ENCODE measurements around the gene SEC23IP. TPM values are rescaled to one million over a fixed set of nuclear protein-coding genes. Genes with fewer than 3 reads are reported as not detected.

Gene SEC23IP
- total RNA-seq, 4 donors from 2014 or later: 8.7 to 70.9 (median 26.5) TPM

DNA sequence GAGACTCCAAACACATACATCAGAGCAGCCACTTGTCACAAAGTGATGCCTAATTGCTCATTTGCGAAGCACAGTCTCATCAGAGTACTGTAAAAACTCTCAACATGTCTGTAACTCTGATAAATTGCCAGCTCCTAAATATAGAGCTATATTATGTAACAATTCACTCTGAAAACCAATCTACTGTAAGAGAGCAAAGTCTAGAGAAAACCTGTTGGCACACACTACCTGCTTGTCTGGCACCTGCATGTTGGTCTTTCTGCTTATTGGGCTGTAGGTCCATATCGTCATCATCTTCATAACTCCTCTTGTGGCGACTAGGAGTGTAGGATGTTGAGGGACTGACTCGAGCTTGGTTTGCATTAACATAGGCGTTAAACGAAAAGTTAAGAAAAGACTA lies 39.7 kb upstream of the SEC23IP start:
- Histone ChIP-seq H3K36me3 (no peaks in the 10 kb centered on the region), H3K9me3 (no peaks in the 10 kb centered on the region), H3K4me1 (no peaks in the 10 kb centered on the region), H3K27me3 (no peaks in the 10 kb centered on the region), H3K4me3 (no peak overlapping the region), H3K27ac (no peak overlapping the region)
- TF ChIP-seq, protein P1, sequence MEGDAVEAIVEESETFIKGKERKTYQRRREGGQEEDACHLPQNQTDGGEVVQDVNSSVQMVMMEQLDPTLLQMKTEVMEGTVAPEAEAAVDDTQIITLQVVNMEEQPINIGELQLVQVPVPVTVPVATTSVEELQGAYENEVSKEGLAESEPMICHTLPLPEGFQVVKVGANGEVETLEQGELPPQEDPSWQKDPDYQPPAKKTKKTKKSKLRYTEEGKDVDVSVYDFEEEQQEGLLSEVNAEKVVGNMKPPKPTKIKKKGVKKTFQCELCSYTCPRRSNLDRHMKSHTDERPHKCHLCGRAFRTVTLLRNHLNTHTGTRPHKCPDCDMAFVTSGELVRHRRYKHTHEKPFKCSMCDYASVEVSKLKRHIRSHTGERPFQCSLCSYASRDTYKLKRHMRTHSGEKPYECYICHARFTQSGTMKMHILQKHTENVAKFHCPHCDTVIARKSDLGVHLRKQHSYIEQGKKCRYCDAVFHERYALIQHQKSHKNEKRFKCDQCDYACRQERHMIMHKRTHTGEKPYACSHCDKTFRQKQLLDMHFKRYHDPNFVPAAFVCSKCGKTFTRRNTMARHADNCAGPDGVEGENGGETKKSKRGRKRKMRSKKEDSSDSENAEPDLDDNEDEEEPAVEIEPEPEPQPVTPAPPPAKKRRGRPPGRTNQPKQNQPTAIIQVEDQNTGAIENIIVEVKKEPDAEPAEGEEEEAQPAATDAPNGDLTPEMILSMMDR (IDR thresholded peaks at IDR 0.05): no peak
- no peak for TF ChIP-seq POLR2A (IDR thresholded peaks at IDR 0.05)
- DNase-seq: no peak
- intact Hi-C loops (cut with DNase I; ENCODE audit: low total_unique reads): no loop called here

DNA sequence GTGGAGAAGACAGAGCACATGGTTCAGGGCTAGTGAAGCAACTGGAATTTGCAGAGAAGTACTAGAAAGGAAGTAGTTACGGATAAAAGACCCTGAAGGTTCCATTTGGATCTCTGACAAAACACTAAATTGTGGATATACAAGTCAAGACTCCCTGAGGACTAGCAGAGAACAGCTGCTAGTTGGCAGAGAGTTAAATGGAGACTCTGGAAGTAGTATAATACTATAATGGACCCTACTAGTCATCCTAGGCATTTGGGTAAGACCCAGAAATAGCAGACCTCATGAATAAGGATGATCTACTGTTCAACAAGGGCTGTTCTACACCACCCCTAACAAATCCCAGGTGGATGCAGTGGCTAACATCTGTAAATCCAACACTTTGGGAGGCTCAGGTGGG lies 39.0 kb upstream of the SEC23IP start:
- no peak for TF ChIP-seq POLR2A (IDR thresholded peaks at IDR 0.05)
- TF ChIP-seq, protein P1 (IDR thresholded peaks at IDR 0.05): no peak
- intact Hi-C loops (cut with DNase I; ENCODE audit: low total_unique reads): no loop called here
- no peaks in the 10 kb centered on the region for H3K27me3 ChIP-seq
- H3K9me3 ChIP-seq: no peaks in the 10 kb centered on the region
- no peak overlapping the region for H3K27ac ChIP-seq
- no peaks in the 10 kb centered on the region for H3K36me3 ChIP-seq
- H3K4me1 ChIP-seq: no peaks in the 10 kb centered on the region
- DNase-seq: no peak
- no peak overlapping the region for H3K4me3 ChIP-seq

DNA sequence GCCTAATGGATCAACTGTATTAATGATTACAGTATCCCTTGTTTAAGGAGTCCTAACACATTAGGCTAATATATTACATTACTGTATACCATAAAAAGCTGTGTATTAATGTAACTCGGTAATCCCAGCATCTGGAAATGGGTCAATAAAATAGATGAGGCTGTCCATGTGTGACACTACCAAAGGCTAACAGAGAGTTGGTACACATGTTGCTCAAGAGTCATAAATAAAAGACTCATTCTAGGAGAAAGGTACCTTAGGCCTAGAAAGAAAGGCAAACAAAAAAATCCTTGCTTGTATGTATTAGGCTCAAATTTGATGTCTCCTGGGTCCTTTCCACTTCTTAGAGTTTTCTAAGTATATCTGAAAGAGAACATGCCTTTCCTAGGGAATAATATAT lies 34.5 kb upstream of the SEC23IP start:
- no peak for TF ChIP-seq POLR2A (IDR thresholded peaks at IDR 0.05)
- TF ChIP-seq, protein P1 (IDR thresholded peaks at IDR 0.05): no peak
- DNase-seq: no peak
- H3K9me3 ChIP-seq: no peaks in the 10 kb centered on the region
- no peaks in the 10 kb centered on the region for H3K4me1 ChIP-seq
- H3K36me3 ChIP-seq: no peaks in the 10 kb centered on the region
- no peak overlapping the region for H3K27ac ChIP-seq
- intact Hi-C loops (cut with DNase I; ENCODE audit: low total_unique reads): no loop called here
- no peaks in the 10 kb centered on the region for H3K27me3 ChIP-seq
- H3K4me3 ChIP-seq: no peak overlapping the region

DNA sequence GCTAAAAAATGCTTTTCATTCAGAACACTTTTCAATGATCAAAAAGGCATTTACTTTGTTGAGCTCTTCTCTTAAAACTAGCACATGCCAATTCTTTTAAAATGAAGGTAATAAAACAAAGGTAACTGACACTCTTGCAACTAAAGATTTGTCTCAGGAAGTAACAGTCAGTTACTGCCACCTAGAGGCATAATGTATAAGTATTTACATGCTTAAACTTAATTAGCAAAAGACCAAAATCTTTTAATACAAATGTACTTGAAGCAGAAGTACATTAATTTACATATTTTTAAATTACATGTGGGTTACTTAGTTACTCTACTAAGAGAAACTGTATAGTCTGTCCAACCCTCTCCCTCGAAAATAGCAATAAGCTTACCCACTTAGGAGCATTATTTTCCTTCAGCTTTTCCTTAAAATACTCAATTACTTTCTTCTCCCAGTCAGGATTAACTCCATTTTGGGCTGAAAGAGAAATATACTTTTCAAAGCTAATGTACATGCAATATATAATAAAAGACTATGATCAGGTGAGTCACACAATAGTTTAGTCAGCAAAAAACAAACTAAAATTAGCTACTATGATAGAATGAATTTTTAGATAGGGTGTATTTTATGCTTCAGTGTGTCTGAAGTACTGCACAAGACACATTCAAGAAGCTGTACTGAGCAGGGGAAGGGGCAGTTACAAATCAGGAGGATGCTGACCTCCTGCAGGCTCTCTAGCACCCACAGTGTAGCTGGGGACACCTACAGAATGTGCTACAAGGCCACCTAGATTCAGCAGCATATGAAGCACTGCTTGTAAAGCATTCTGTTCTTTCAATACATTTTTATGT lies 32.9 kb upstream of the SEC23IP start:
- Histone ChIP-seq H3K27ac (no peak overlapping the region), H3K4me3 (no peak overlapping the region), H3K9me3 (no peaks in the 10 kb centered on the region), H3K36me3 (no peaks in the 10 kb centered on the region), H3K27me3 (no peaks in the 10 kb centered on the region), H3K4me1 (no peaks in the 10 kb centered on the region)
- DNase-seq: no peak
- TF ChIP-seq POLR2A (IDR thresholded peaks at IDR 0.05): no peak
- TF ChIP-seq, protein P1 (IDR thresholded peaks at IDR 0.05): peak; percentile 51 to 64 (median 56)
- intact Hi-C loops (cut with DNase I; ENCODE audit: low total_unique reads): loop anchor here (10.0 kb wide), 1 partner anchor 115 kb away; no protein-coding TSS in a partner anchor

DNA sequence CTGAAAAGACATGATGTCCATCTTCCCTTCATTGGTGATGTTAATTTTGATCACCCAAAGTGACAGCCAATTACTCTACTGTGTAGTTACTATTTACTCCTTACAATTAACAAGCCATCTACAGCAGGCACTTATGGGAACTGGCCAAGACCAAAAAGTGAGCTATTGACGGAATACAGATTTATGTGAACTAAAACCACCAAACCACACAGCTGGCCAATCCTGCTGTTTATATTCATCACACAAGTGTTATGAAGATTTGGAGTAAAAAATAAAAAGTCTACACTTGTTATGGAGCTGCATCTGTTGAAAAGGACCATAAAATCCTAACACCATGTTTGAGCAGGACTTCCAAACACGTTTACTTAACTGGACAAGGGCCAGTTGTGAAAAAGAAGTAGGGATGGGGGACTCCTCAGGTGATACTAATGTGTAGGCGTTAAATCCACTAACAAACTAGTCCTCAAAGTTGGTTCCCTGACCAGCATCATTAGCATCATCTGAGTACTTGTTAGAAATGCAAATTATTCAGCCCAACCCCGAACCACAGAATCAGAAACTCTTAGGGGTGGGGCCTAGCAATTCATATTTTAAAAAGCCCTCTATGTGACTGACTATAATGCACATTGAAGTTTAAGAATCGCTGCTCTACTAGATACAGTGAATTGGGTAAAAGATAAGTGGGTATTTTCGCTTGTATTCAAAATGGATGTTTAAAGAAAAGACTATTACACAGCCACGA lies 31.5 kb upstream of the SEC23IP start:
- Histone ChIP-seq H3K27me3 (no peaks in the 10 kb centered on the region), H3K36me3 (no peaks in the 10 kb centered on the region), H3K27ac (no peak overlapping the region), H3K4me3 (no peak overlapping the region), H3K4me1 (no peaks in the 10 kb centered on the region), H3K9me3 (no peaks in the 10 kb centered on the region)
- no peak for DNase-seq
- intact Hi-C loops (cut with DNase I; ENCODE audit: low total_unique reads): loop anchor here (10.0 kb wide), 1 partner anchor 116 kb away; no protein-coding TSS in a partner anchor
- no peak for TF ChIP-seq POLR2A (IDR thresholded peaks at IDR 0.05)
- TF ChIP-seq, protein P1 (IDR thresholded peaks at IDR 0.05): no peak
